Measurements from ENCODE around the gene CDH2. TPM values are rescaled to one million over a fixed set of nuclear protein-coding genes. Genes with fewer than 3 reads are reported as not detected.
A peak's percentile ranks its signal among the peaks of the same experiment; 100 is the strongest.

CDH2 gene
- total RNA-seq, 1 experiment from 2014 or later: 36.2 TPM

DNA sequence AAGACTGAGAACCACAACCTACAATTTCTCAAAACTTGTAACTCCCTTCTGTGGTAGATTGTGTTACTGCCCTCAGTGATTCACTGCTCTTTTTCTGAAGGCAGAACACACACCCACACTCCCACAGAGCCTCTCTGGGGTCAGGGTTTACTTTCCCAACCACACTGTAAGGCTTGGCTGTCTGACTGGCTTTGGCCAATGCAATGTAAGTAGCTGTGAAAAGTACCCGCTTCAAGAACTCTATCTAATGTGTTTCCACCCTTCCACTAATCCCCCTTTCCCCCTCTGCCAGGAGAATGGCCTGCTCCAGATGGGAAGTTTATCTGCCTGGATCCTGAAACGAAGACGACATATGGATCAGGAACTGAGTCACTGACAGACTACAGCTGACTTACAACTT is 222.7 kb downstream of the CDH2 start:
- Mint-ChIP-seq H3K4me3 (no peak overlapping the region), H3K36me3 (ENCODE audit: insufficient read depth in 1 of 3, low read depth in 3 of 3) (no peaks in the 10 kb centered on the region; a peak in 1 of 7 replicates), H3K9me3 (no peaks in the 10 kb centered on the region), H3K27me3 (ENCODE audit: low read depth) (no peaks in the 10 kb centered on the region), H3K4me1 (peaks cover 2 to 9% of the 10 kb centered on the region in 2 experiments; a peak in 2 of 4 replicates), H3K27ac (peak overlapping the region in 1 of 3 experiments; percentile 49; a peak in 2 of 7 replicates)
- Histone ChIP-seq H3K18ac (ENCODE audit: insufficient read length, low read depth, low read length) (no peak overlapping the region), H3K4me1 (ENCODE audit: insufficient read depth, low read length) (no peaks in the 10 kb centered on the region), H3K27ac (ENCODE audit: insufficient read length, low read depth, low read length) (no peak overlapping the region), H3K23ac (ENCODE audit: insufficient read length, low read depth, low read length) (no peak overlapping the region), H2BK12ac (ENCODE audit: insufficient read length, low read depth, low read length) (no peak overlapping the region), H3K56ac (ENCODE audit: insufficient read length, low read depth, low read length) (no peak overlapping the region), H2BK5ac (ENCODE audit: insufficient read length, low read length) (no peak overlapping the region), H2BK20ac (ENCODE audit: low read depth, low read length, poor library complexity, severe bottlenecking) (no peak overlapping the region), H2BK15ac (ENCODE audit: low read depth, low read length) (no peak overlapping the region), H3T11ph (ENCODE audit: low read length) (no peak overlapping the region), H2AK5ac (ENCODE audit: insufficient read length, low read length) (no peak overlapping the region), H3K14ac (ENCODE audit: insufficient read depth, low read length) (no peak overlapping the region), H3K79me1 (ENCODE audit: insufficient read depth, low read depth, low read length, poor library complexity, severe bottlenecking) (no peaks in the 10 kb centered on the region), H4K8ac (replicated peaks; ENCODE audit: insufficient read length, low read depth, low read length) (no peak overlapping the region), H3K9ac (ENCODE audit: extremely low read depth, insufficient read length, low read length) (no peak overlapping the region), H2AFZ (ENCODE audit: low read length) (no peak overlapping the region), H4K91ac (ENCODE audit: insufficient read length, low read depth, low read length) (no peak overlapping the region), H3K79me2 (ENCODE audit: insufficient read depth, low read length) (no peaks in the 10 kb centered on the region), H4K5ac (ENCODE audit: insufficient read length, low read depth, low read length) (no peak overlapping the region), H3K23me2 (ENCODE audit: insufficient read length, low read depth, low read length, poor library complexity, severe bottlenecking) (no peaks in the 10 kb centered on the region), H4K20me1 (ENCODE audit: control insufficient read depth, insufficient read depth, insufficient read length) (no peaks in the 10 kb centered on the region), H2BK120ac (ENCODE audit: low read depth, low read length, poor library complexity, severe bottlenecking) (no peak overlapping the region), H3K9me3 (ENCODE audit: control insufficient read depth, low read depth, low read length) (no peaks in the 10 kb centered on the region), H3K4me2 (ENCODE audit: insufficient read depth, insufficient read length, low read length) (no peak overlapping the region), H3K4ac (ENCODE audit: low read depth, low read length) (no peak overlapping the region), H3K27me3 (ENCODE audit: insufficient read depth, low read length) (no peaks in the 10 kb centered on the region)
- TF ChIP-seq, protein P1, sequence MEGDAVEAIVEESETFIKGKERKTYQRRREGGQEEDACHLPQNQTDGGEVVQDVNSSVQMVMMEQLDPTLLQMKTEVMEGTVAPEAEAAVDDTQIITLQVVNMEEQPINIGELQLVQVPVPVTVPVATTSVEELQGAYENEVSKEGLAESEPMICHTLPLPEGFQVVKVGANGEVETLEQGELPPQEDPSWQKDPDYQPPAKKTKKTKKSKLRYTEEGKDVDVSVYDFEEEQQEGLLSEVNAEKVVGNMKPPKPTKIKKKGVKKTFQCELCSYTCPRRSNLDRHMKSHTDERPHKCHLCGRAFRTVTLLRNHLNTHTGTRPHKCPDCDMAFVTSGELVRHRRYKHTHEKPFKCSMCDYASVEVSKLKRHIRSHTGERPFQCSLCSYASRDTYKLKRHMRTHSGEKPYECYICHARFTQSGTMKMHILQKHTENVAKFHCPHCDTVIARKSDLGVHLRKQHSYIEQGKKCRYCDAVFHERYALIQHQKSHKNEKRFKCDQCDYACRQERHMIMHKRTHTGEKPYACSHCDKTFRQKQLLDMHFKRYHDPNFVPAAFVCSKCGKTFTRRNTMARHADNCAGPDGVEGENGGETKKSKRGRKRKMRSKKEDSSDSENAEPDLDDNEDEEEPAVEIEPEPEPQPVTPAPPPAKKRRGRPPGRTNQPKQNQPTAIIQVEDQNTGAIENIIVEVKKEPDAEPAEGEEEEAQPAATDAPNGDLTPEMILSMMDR (conservative IDR thresholded peaks at IDR 0.05): no peak
- no peak for DNase-seq
- WGBS (ENCODE audit: extremely low coverage, insufficient read length, low lambda C conversion rate): no CpG with 5 or more reads among the region's 3 CpGs
